OCI-LY7 (cell line): ENCODE results near the gene IL9R.

Experiments used
- CTCF ChIP-seq: fragments of 200-600 bp; sonication (generic); conservative IDR thresholded peaks from 2 replicates; pipeline ENCODE4 v1.5.1; 2014; ENCODE audit warnings: mild to moderate bottlenecking, antibody characterized with exemption, low read length, moderate library complexity, mixed read lengths
- EZH2phosphoT487 ChIP-seq: fragments of 200-600 bp; sonication (generic); IDR thresholded peaks from 2 replicates; pipeline ENCODE4 v1.6.1; 2018; ENCODE audit warnings: low read depth, borderline replicate concordance, mild to moderate bottlenecking, mixed run types, antibody characterized with exemption, low read length, moderate library complexity, mixed read lengths

DNA sequence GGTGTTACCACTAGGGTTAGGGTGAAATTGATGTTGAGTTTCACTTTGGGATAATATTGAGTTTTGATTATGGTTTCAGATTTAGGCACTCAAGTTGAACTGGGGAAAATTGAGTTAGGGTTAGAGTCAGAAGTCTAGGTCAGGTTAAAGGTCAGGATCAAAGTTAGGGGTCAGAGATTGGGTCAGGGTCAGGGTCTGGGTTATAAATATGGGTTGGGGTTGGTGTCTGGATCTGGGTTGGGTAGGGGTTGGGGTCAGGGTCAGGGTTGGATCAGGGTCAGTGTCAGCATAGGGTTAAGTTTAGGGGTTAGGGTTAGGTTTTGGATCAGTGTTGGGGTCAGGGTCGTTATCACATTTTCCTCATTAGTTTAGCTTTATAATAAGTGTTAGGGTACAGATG is 42.7 kb upstream of the IL9R start:
- TF ChIP-seq CTCF = no peak
- TF ChIP-seq EZH2phosphoT487 = no peak
